Neural cell (in vitro differentiated cells): ENCODE measurements around the gene JADE2.

Source experiments
- MXI1 ChIP-seq: fragments of 450-650 bp; conservative IDR thresholded peaks from 2 replicates; pipeline ENCODE4 v1.6.1; 2014; ENCODE audit warnings: antibody characterized with exemption, mild to moderate bottlenecking; ENCODE audit not compliant: poor library complexity, severe bottlenecking
- RAD21 ChIP-seq: fragments of 450-650 bp; conservative IDR thresholded peaks from 2 replicates; pipeline ENCODE4 v1.6.1; 2014; ENCODE audit warnings: antibody characterized with exemption, mild to moderate bottlenecking, moderate library complexity

- TF ChIP-seq RAD21 (no peak), MXI1 (no peak)
Observed at GRCh38 chr5:134554319-134555222, 29.1 kb downstream of the JADE2 start.
